GM13976 (cell line): ENCODE measurements around the gene FAM78A.
"Not testable (repeated sequence)": the region's sequence is repeated elsewhere in the genome, so short reads cannot be mapped to it uniquely, and the experiment has no call there.

Experiments
- DNase-seq: peaks from one replicate; pipeline ENCODE4 v3.0.0; 2012; ENCODE audit warnings: low spot score
- CTCF ChIP-seq: IDR thresholded peaks from 2 replicates; pipeline ENCODE4 v1.5.1; 2012; ENCODE audit warnings: borderline replicate concordance, mild to moderate bottlenecking; ENCODE audit not compliant: insufficient read depth; ENCODE audit errors: extremely low read depth, missing control alignments, control extremely low read depth
- in situ Hi-C: fragments of 300-500 bp; cut with MboI; formaldehyde crosslinking; loops from one replicate; pipeline ENCODE4 v1.12.0; 2022; ENCODE audit warnings: low sequenced_read_pairs, mixed read lengths, inconsistent platforms; ENCODE audit not compliant: unreplicated experiment

Gene FAM78A

DNA sequence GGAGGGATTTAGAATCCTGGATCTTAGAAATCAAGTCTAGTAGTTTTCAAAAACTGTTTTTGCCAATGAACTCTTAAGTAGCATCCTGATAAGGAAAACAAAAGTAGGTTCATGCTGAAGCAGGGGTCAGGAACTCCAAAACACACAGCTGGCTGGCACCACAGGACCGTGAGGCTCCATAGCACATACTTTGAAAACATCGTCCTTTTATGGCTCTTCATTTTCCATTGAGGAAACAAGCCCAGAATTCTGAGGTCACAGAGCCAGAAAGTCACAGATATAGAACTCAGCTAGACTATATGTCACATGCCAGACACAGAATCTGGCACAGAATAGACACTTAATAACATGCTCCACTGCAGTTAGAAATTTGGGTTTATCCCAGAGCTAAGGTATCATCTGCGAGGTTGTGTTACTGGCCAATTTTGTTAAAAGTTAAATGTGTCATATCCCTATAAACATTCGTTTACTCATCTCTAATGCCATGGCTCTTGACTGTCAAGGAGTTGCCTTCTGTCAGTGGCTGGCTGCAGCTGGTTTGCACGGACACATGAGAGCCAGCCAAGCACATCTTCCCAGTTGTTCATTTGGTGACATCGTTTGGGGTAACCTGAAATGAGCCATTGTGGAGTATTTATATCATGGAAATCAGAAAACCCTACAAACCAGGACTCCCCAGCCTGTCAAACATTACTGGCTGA, 58.8 kb downstream of the FAM78A start:
- DNase-seq = no peak

GRCh38 chr9:131216806-131217205, 59.5 kb downstream of the FAM78A start:
- in situ Hi-C loops = no loop called here
- no peak for DNase-seq
- no peak for TF ChIP-seq CTCF

More for the DNA sequence above, 58.8 kb downstream of the FAM78A start:
- TF ChIP-seq CTCF = no peak
- in situ Hi-C loops = no loop called here

- in situ Hi-C loops = no loop called here
- TF ChIP-seq CTCF = no peak
- no peak for DNase-seq
These were observed 61.4 kb downstream of the FAM78A start for GRCh38 chr9:131214876-131215275.

DNA sequence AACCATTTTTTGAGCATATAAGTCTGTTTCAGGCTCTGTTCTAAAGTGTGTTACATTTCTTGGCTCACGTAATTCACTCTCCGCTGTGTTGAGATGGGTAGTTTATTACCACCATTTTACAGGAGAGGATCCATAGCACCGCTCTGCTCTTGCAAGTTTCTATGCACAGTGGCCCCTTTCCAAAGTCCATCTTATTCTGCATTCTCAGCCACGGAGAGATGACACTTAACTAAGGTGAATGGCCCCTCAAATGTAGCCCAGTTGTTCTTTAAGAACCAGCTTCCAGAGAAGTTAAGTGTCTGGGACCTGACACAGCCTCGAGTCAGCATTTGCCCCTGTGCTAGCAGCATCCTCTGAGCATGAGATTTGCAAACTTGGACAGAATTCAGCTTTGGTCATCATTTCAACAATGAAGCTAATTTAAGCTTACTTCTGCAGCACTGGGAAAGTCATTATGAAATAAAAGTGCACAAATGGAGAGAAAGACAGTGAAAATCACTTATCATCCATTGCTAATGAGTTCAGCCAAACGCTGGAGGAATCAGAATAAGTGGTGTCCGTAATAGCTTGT, 61.9 kb downstream of the FAM78A start:
- TF ChIP-seq CTCF = no peak
- in situ Hi-C loops = no loop called here
- DNase-seq = no peak

DNA sequence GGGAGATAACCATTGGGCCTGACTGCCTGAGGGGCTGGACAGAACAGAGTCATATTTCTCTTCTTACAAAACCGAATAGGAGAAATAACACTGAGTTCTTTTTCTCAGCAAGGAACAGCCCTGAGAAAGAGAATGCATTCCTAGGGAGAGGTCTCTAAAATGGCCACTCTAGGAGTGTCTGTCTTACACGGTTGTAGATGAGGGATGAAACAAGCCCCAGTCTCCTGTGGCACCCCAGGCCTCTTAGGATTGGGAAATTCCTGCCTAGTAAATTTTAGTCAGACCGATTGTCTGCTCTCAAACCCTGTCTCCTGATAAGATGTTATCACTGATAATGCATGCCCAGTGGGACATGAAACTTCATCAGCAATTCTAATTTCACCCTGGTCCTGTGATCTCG, 64.4 kb downstream of the FAM78A start:
- in situ Hi-C loops, DNase-seq: not testable (repeated sequence)
